ENCODE data around the gene FAM120AOS. TPM values are rescaled to one million over a fixed set of nuclear protein-coding genes. Genes with fewer than 3 reads are reported as not detected.
A peak's percentile ranks its signal among the peaks of the same experiment; 100 is the strongest.

FAM120AOS gene
- 40.6 TPM for polyA plus RNA-seq (2013, experiment 1 of 2)
- polyA plus RNA-seq (2013, experiment 2 of 2), result 41.2 TPM

DNA sequence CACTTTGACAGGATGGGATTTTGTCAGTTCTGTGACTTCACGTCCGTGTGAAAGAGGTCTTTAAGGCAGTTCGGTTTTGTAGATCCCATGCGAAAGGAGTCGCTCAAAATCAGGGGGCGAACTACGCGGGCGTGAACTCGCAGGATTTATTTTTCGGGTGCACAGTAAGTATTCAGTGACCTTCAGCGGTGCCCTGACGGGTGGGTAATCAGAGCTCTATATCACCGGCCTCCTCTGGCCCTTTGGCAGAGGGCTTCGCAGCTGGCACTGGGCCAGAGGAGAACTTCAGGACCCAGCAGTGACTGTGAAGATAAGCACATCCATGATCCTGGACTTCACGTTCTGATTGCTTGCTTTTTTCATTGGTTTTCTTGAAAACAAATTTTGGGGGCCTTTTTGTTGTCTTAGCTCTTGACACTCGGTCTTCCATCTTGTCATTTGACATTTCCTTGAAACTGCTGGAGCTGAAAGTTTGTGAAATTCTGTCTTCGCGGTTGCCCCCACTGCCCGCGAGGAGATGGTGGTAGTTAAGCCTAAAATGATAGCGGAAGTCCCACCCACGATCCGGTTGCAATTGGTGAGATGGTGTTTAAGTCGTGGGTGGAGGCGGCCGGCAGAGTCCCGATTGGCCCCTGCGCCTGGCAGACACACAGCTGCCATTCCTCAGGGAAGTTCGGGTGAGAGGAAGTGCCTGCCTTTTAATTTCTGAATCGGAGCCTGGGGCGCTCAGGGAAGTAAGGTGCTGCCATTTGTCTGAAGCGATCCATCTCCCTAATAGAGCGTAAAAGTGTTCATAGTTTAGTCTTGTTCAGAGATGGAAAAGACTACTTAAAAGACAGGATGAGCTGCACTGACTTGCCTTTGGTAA lies at the start of gene FAM120AOS:
Gene FAM120AOS (minus strand): TSS at position 535 of the 868 bp plus-strand sequence. CDS start 872 bp downstream, outside the sequence.
- H3K4me3 ChIP-seq (ENCODE audit: low read length), result peak within 1 kb of the TSS; percentile 85
- peak; percentile 97 for DNase-seq
- H4K8ac ChIP-seq (ENCODE audit: low read depth, low read length), result no peak within 1 kb of the TSS
- H3K36me3 ChIP-seq (ENCODE audit: control insufficient read depth, insufficient read depth, low read length), result no peaks in the 10 kb centered on the region
- H2AK5ac ChIP-seq (ENCODE audit: low read length), result peak within 1 kb of the TSS; percentile 32
- H3K56ac ChIP-seq (ENCODE audit: low read length), result peak within 1 kb of the TSS; percentile 95
- peaks cover 3% of the 10 kb centered on the region for H3K79me1 ChIP-seq (ENCODE audit: low read length)
- H3K4me2 ChIP-seq (ENCODE audit: low read length), result peak within 1 kb of the TSS; percentile 85
- H3K23ac ChIP-seq (ENCODE audit: low read length), result peak within 1 kb of the TSS; percentile 83
- H3K27me3 ChIP-seq (ENCODE audit: insufficient read depth, low read length, poor library complexity), result no peaks in the 10 kb centered on the region
- no peak within 1 kb of the TSS for H2BK120ac ChIP-seq (ENCODE audit: low read depth, low read length)
- H2BK5ac ChIP-seq (ENCODE audit: low read length), result no peak within 1 kb of the TSS
- peak within 1 kb of the TSS; percentile 93 for H3K27ac ChIP-seq (ENCODE audit: low read depth, low read length)
- WGBS (ENCODE audit: extremely low coverage, insufficient coverage, low lambda C conversion rate), result no CpG with 5 or more reads among the region's 34 CpGs
- peaks cover 60% of the 10 kb centered on the region for H3K79me2 ChIP-seq (ENCODE audit: control insufficient read depth, insufficient read depth, low read length)
- peak within 1 kb of the TSS; percentile 92 for H3K9ac ChIP-seq (ENCODE audit: low read length)
- peak within 1 kb of the TSS; percentile 96 for H3K4ac ChIP-seq (ENCODE audit: low read depth, low read length)
- H4K5ac ChIP-seq (ENCODE audit: low read length), result no peak within 1 kb of the TSS
- H2BK15ac ChIP-seq (replicated peaks; ENCODE audit: low read depth), result no peak within 1 kb of the TSS
- peaks cover 2% of the 10 kb centered on the region for H3K4me1 ChIP-seq (ENCODE audit: control insufficient read depth, low read depth, low read length)
- peak within 1 kb of the TSS; percentile 70 for H3K18ac ChIP-seq (ENCODE audit: low read length)

DNA sequence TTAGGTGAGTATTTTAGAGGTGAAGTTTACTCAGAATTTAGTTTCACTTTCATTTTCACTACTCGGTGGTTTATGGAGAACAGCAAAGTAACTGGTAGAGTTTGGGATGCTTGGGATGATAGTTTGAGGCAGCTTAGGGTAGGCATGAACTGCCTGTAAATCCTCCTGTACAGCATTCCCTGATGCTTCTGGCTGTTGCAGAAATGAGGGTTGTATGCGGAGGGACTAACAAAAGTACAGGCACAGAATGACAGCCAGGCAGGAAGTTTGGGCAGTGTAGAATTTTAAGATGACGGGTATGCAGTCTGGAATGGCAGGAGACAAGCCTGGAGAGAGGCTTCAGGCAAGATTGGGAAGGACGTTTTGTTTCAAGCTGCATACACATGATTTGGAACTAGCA lies 48.0 kb upstream of the FAM120AOS start:
- no peak for DNase-seq
- peaks cover 10% of the 10 kb centered on the region for H3K79me2 ChIP-seq (ENCODE audit: control insufficient read depth, insufficient read depth, low read length)
- no peaks in the 10 kb centered on the region for H3K36me3 ChIP-seq (ENCODE audit: control insufficient read depth, insufficient read depth, low read length)
- H3K79me1 ChIP-seq (ENCODE audit: low read length), result peaks cover 18% of the 10 kb centered on the region
- H3K4me2 ChIP-seq (ENCODE audit: low read length), result no peak overlapping the region
- H2BK5ac ChIP-seq (ENCODE audit: low read length), result no peak overlapping the region
- H3K4me1 ChIP-seq (ENCODE audit: control insufficient read depth, low read depth, low read length), result no peaks in the 10 kb centered on the region
- no peak overlapping the region for H2BK120ac ChIP-seq (ENCODE audit: low read depth, low read length)
- H3K56ac ChIP-seq (ENCODE audit: low read length), result no peak overlapping the region
- no peak overlapping the region for H2AK5ac ChIP-seq (ENCODE audit: low read length)
- WGBS (ENCODE audit: extremely low coverage, insufficient coverage, low lambda C conversion rate), result no CpG with 5 or more reads among the region's 4 CpGs
- H3K27ac ChIP-seq (ENCODE audit: low read depth, low read length), result no peak overlapping the region
- H3K18ac ChIP-seq (ENCODE audit: low read length), result no peak overlapping the region
- H3K4ac ChIP-seq (ENCODE audit: low read depth, low read length), result no peak overlapping the region
- H4K5ac ChIP-seq (ENCODE audit: low read length), result no peak overlapping the region
- H4K8ac ChIP-seq (ENCODE audit: low read depth, low read length), result no peak overlapping the region
- H3K23ac ChIP-seq (ENCODE audit: low read length), result no peak overlapping the region
- no peaks in the 10 kb centered on the region for H3K27me3 ChIP-seq (ENCODE audit: insufficient read depth, low read length, poor library complexity)
- no peak overlapping the region for H3K9ac ChIP-seq (ENCODE audit: low read length)
- H2BK15ac ChIP-seq (replicated peaks; ENCODE audit: low read depth), result no peak overlapping the region
- H3K4me3 ChIP-seq (ENCODE audit: low read length), result no peak overlapping the region

DNA sequence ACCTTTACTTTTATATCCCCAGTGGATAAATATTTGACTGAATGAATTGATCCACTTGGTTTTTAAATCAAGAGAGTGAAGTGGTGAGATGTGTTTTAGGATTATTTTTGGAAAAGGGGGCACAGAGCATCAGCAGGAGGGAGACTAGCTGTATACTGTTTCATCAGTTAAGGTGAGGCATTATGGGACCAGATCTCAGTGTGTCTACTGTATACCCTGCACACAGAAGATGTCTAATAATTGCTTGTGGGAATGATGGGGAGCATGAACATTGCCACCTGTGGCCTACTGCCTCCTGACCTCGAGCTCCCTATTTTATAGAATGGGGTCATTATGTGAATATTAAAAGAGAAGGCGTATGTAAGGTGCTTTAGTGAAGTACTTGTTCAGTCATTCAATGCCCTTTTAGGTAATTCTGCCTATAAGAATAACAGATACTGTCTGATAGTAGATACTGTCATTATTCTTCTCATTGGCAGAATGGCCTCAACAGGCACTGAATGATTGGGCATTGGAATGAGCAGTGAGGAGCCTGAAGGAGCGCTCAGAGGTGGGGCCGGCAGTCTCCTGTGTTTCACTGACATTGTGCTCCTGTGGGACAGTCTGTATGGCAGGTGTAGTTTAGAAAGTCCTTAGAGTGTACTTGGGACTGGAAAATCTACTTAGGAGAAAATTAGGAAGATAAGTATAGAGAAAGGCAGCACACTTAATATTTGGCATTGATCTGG lies 47.4 kb upstream of the FAM120AOS start:
- Histone ChIP-seq H3K9ac (ENCODE audit: low read length) (no peak overlapping the region), H2BK15ac (replicated peaks; ENCODE audit: low read depth) (no peak overlapping the region), H3K27me3 (ENCODE audit: insufficient read depth, low read length, poor library complexity) (no peaks in the 10 kb centered on the region), H2BK5ac (ENCODE audit: low read length) (no peak overlapping the region), H3K23ac (ENCODE audit: low read length) (no peak overlapping the region), H4K5ac (ENCODE audit: low read length) (no peak overlapping the region), H2AK5ac (ENCODE audit: low read length) (no peak overlapping the region), H3K4me1 (ENCODE audit: control insufficient read depth, low read depth, low read length) (no peaks in the 10 kb centered on the region), H3K4me2 (ENCODE audit: low read length) (no peak overlapping the region), H3K27ac (ENCODE audit: low read depth, low read length) (no peak overlapping the region), H3K79me2 (ENCODE audit: control insufficient read depth, insufficient read depth, low read length) (peaks cover 7% of the 10 kb centered on the region), H3K56ac (ENCODE audit: low read length) (no peak overlapping the region), H3K4ac (ENCODE audit: low read depth, low read length) (no peak overlapping the region), H3K4me3 (ENCODE audit: low read length) (no peak overlapping the region), H2BK120ac (ENCODE audit: low read depth, low read length) (no peak overlapping the region), H3K36me3 (ENCODE audit: control insufficient read depth, insufficient read depth, low read length) (no peaks in the 10 kb centered on the region), H4K8ac (ENCODE audit: low read depth, low read length) (no peak overlapping the region), H3K79me1 (ENCODE audit: low read length) (peaks cover 17% of the 10 kb centered on the region), H3K18ac (ENCODE audit: low read length) (no peak overlapping the region)
- no CpG with 5 or more reads among the region's 4 CpGs for WGBS (ENCODE audit: extremely low coverage, insufficient coverage, low lambda C conversion rate)
- DNase-seq, result no peak

DNA sequence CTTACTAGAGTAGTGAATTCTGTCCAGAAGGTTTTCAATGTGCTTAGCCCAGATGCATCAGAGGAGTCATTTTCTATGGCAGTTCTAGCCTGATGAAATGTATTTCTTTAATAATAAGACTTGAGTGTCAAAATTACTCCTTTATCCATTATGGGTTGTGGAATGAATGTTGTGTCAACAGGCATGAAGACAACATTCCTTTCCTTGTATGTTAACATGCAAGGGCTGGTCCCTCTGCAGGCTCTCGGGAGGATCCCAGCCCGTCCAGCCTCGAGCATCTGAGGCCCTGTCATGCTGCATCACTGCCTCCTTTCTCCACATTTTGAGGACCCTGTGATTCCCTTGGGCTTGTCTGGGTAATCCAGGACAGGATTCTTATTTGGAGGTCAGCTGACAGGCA lies 42.9 kb upstream of the FAM120AOS start:
- Histone ChIP-seq H3K36me3 (ENCODE audit: control insufficient read depth, insufficient read depth, low read length) (no peaks in the 10 kb centered on the region), H3K23ac (ENCODE audit: low read length) (no peak overlapping the region)
- WGBS (ENCODE audit: extremely low coverage, insufficient coverage, low lambda C conversion rate), result no CpG with 5 or more reads among the region's 3 CpGs

GRCh38 chr9:93493949-93494348 lies 40.6 kb upstream of the FAM120AOS start:
- Histone ChIP-seq H4K5ac (ENCODE audit: low read length) (no peak overlapping the region), H2BK15ac (replicated peaks; ENCODE audit: low read depth) (no peak overlapping the region), H3K56ac (ENCODE audit: low read length) (no peak overlapping the region), H3K4ac (ENCODE audit: low read depth, low read length) (no peak overlapping the region), H3K4me1 (ENCODE audit: control insufficient read depth, low read depth, low read length) (no peaks in the 10 kb centered on the region), H4K8ac (ENCODE audit: low read depth, low read length) (no peak overlapping the region), H3K36me3 (ENCODE audit: control insufficient read depth, insufficient read depth, low read length) (no peaks in the 10 kb centered on the region), H2BK120ac (ENCODE audit: low read depth, low read length) (no peak overlapping the region), H3K79me1 (ENCODE audit: low read length) (peaks cover 21% of the 10 kb centered on the region), H3K4me3 (ENCODE audit: low read length) (no peak overlapping the region), H3K79me2 (ENCODE audit: control insufficient read depth, insufficient read depth, low read length) (peaks cover 7% of the 10 kb centered on the region), H3K4me2 (ENCODE audit: low read length) (no peak overlapping the region), H3K27me3 (ENCODE audit: insufficient read depth, low read length, poor library complexity) (no peaks in the 10 kb centered on the region), H2BK5ac (ENCODE audit: low read length) (no peak overlapping the region), H3K23ac (ENCODE audit: low read length) (no peak overlapping the region), H3K27ac (ENCODE audit: low read depth, low read length) (no peak overlapping the region), H3K9ac (ENCODE audit: low read length) (no peak overlapping the region), H2AK5ac (ENCODE audit: low read length) (no peak overlapping the region), H3K18ac (ENCODE audit: low read length) (no peak overlapping the region)
- DNase-seq, result no peak
- no CpG with 5 or more reads among the region's 12 CpGs for WGBS (ENCODE audit: extremely low coverage, insufficient coverage, low lambda C conversion rate)

More for the DNA sequence above, 42.9 kb upstream of the FAM120AOS start:
- Histone ChIP-seq H4K8ac (ENCODE audit: low read depth, low read length) (no peak overlapping the region), H3K27me3 (ENCODE audit: insufficient read depth, low read length, poor library complexity) (no peaks in the 10 kb centered on the region), H3K4me2 (ENCODE audit: low read length) (no peak overlapping the region), H2BK5ac (ENCODE audit: low read length) (no peak overlapping the region), H3K4ac (ENCODE audit: low read depth, low read length) (no peak overlapping the region), H4K5ac (ENCODE audit: low read length) (no peak overlapping the region), H3K4me3 (ENCODE audit: low read length) (no peak overlapping the region), H3K18ac (ENCODE audit: low read length) (no peak overlapping the region), H2BK120ac (ENCODE audit: low read depth, low read length) (no peak overlapping the region), H3K79me2 (ENCODE audit: control insufficient read depth, insufficient read depth, low read length) (no peaks in the 10 kb centered on the region), H3K9ac (ENCODE audit: low read length) (no peak overlapping the region), H3K4me1 (ENCODE audit: control insufficient read depth, low read depth, low read length) (no peaks in the 10 kb centered on the region), H2AK5ac (ENCODE audit: low read length) (no peak overlapping the region), H2BK15ac (replicated peaks; ENCODE audit: low read depth) (no peak overlapping the region), H3K79me1 (ENCODE audit: low read length) (peaks cover 20% of the 10 kb centered on the region), H3K56ac (ENCODE audit: low read length) (no peak overlapping the region), H3K27ac (ENCODE audit: low read depth, low read length) (no peak overlapping the region)
- DNase-seq, result no peak

Measured in mesendoderm (in vitro differentiated cells).